IPS DF 19.7 (cell line): ENCODE results near the gene ARRB2.

Experiments used
- DNase-seq: peaks from one replicate; pipeline ENCODE4 v3.0.0-alpha.2; 2013; ENCODE audit warnings: low read depth, low spot score

ARRB2 gene

GRCh38 chr17:4725646-4726310 is 15.3 kb downstream of the ARRB2 start:
- DNase-seq, result no peak

- no peak for DNase-seq
Measured at GRCh38 chr17:4728124-4728523, 17.7 kb downstream of the ARRB2 start.

- DNase-seq, result no peak
Measured at GRCh38 chr17:4733073-4733531, 22.7 kb downstream of the ARRB2 start.

- no peak for DNase-seq
Measured at GRCh38 chr17:4734857-4735475, 24.5 kb downstream of the ARRB2 start.

- DNase-seq, result no peak
Measured at GRCh38 chr17:4735876-4736651, 25.6 kb downstream of the ARRB2 start.

GRCh38 chr17:4738136-4739121 is 28.0 kb downstream of the ARRB2 start:
- DNase-seq, result no peak

GRCh38 chr17:4739122-4740024 is 28.9 kb downstream of the ARRB2 start, which contains the start of the genes CXCL16 and ZMYND15:
Gene CXCL16 (minus strand): TSS chr17:4739928. CDS start chr17:4739339, 589 bp downstream.
Gene ZMYND15 (plus strand): TSS chr17:4739833. CDS start chr17:4740549, 716 bp downstream.
- DNase-seq, result no peak

- DNase-seq, result no peak
Measured at GRCh38 chr17:4740025-4740351, 29.6 kb downstream of the ARRB2 start.

- no peak for DNase-seq
Measured at GRCh38 chr17:4740584-4740983, 30.2 kb downstream of the ARRB2 start.

GRCh38 chr17:4741544-4741943 is 31.1 kb downstream of the ARRB2 start:
- DNase-seq, result no peak

GRCh38 chr17:4742133-4742532 is 31.7 kb downstream of the ARRB2 start:
- no peak for DNase-seq

GRCh38 chr17:4742629-4743028 is 32.2 kb downstream of the ARRB2 start:
- no peak for DNase-seq

GRCh38 chr17:4743216-4743615 is 32.8 kb downstream of the ARRB2 start:
- no peak for DNase-seq

GRCh38 chr17:4743898-4744297 is 33.5 kb downstream of the ARRB2 start:
- no peak for DNase-seq

- DNase-seq, result peak; percentile 48
Measured at GRCh38 chr17:4744999-4745969, 34.9 kb downstream of the ARRB2 start.

GRCh38 chr17:4747847-4748246 is 37.4 kb downstream of the ARRB2 start:
- DNase-seq, result no peak

GRCh38 chr17:4748686-4749085 is 38.3 kb downstream of the ARRB2 start:
- no peak for DNase-seq

GRCh38 chr17:4750606-4751005 is 40.2 kb downstream of the ARRB2 start:
- DNase-seq, result no peak

GRCh38 chr17:4751932-4752331 is 41.5 kb downstream of the ARRB2 start:
- no peak for DNase-seq
